Upper lobe of left lung (tissue), 6 donors: Measurements from ENCODE around the gene RGS16. TPM values are rescaled to one million over a fixed set of nuclear protein-coding genes. Genes with fewer than 3 reads are reported as not detected.
A peak's percentile ranks its signal among the peaks of the same experiment; 100 is the strongest.

Source experiments
- ATAC-seq, 2 donors: fragments of 200-7000 bp; cut with Tn5 transposase; one replicate each; pipeline ENCODE4 v1.9.1; 2022; ENCODE audit warnings: mild to moderate bottlenecking in 2 of 2, moderate library complexity in 2 of 2; ENCODE audit not compliant: low FRiP score in 2 of 2
- DNase-seq, 2 donors: peaks; one replicate each; pipeline ENCODE4 v3.0.0-alpha.2; 2019 to 2020
- H3K27ac ChIP-seq, 4 donors: fragments of 200-600 bp; sonication (generic); one replicate each; pipeline ENCODE4 v1.5.1; 2016 to 2019
- H3K27me3 ChIP-seq, 4 donors: fragments of 200-600 bp; sonication (generic); one replicate each; pipeline ENCODE4 v1.5.1; 2017 to 2019
- H3K36me3 ChIP-seq, 4 donors: fragments of 200-600 bp; sonication (generic); one replicate each; pipeline ENCODE4 v1.5.1; 2016 to 2019
- H3K4me1 ChIP-seq, 4 donors: fragments of 200-600 bp; sonication (generic); one replicate each; pipeline ENCODE4 v1.5.1; 2018 to 2019
- H3K4me3 ChIP-seq, 4 donors: fragments of 200-600 bp; sonication (generic); one replicate each; pipeline ENCODE4 v1.5.1; 2017 to 2019; ENCODE audit warnings: mild to moderate bottlenecking in 2 of 4, moderate library complexity in 1 of 4
- H3K9me3 ChIP-seq, 4 donors: fragments of 200-600 bp; sonication (generic); one replicate each; pipeline ENCODE4 v1.5.1; 2018 to 2019
- CTCF ChIP-seq, 6 experiments: fragments of 450-650 bp in 4 of 6; fragments of 200-600 bp in 2 of 6; sonication (generic) in 2 of 6; IDR thresholded peaks; one replicate each; pipeline ENCODE4 v1.5.1; 2016 to 2019; ENCODE audit warnings: antibody characterized with exemption in 6 of 6
- EP300 ChIP-seq, 4 donors: sonication (generic); formaldehyde crosslinking; IDR thresholded peaks; one replicate each; pipeline ENCODE4 v1.5.1; 2017; ENCODE audit warnings: antibody characterized with exemption in 4 of 4, control low read depth in 2 of 4
- POLR2A ChIP-seq, 4 donors: fragments of 450-650 bp; IDR thresholded peaks; one replicate each; pipeline ENCODE4 v1.5.1; 2016 to 2017; ENCODE audit warnings: antibody characterized with exemption in 4 of 4, mild to moderate bottlenecking in 2 of 4
- POLR2AphosphoS5 ChIP-seq, 2 donors: sonication (generic); formaldehyde crosslinking; IDR thresholded peaks; one replicate each; pipeline ENCODE4 v1.5.1; 2017; ENCODE audit warnings: antibody characterized with exemption in 2 of 2
- WGBS, 2 donors: methylation state at CpG; one replicate each; pipeline ENCODE4 v1.1.5; 2017 to 2018; 5-methylcytosine and 5-hydroxymethylcytosine counted together
- total RNA-seq, 6 donors: library from RNA; depleted of rRNA in 4 of 6; stranded (reverse); fragments of >200 nt in 4 of 6; gene quantifications; one replicate each; pipeline versions ENCODE4 v1.1.0 to v1.2.1, GENCODE V29; 2016 to 2021
- donor health status: DM: no; HTN: no; CAD: no; lungs with moderate emphysema.
- donor health status: DM: no; HTN: yes; CAD: no; lungs with severe emphysema.

The RGS16 gene
- total RNA-seq, 6 donors from 2014 or later, result 3.1 to 27.2 (median 16.2) TPM

- Histone ChIP-seq H3K27me3 (no peaks in the 10 kb centered on the region), H3K9me3 (no peaks in the 10 kb centered on the region), H3K36me3 (no peaks in the 10 kb centered on the region), H3K4me1 (no peaks in the 10 kb centered on the region), H3K4me3 (no peak overlapping the region), H3K27ac (no peak overlapping the region)
- no peak for DNase-seq
- ATAC-seq, result no peak
- 91 to 93% methylated on average over 7 of the region's 7 CpGs for WGBS, 2 donors
- TF ChIP-seq EP300 (IDR thresholded peaks at IDR 0.05) (no peak), CTCF (IDR thresholded peaks at IDR 0.05) (no peak), POLR2A (IDR thresholded peaks at IDR 0.05) (no peak), POLR2AphosphoS5 (IDR thresholded peaks at IDR 0.05) (no peak)
Observed at GRCh38 chr1:182649041-182649440, 44.9 kb upstream of the RGS16 start.

- ATAC-seq, result no peak
Observed at GRCh38 chr1:182646739-182647138, 42.5 kb upstream of the RGS16 start.

GRCh38 chr1:182644886-182645285 lies 40.7 kb upstream of the RGS16 start:
- no peak overlapping the region for H3K4me3 ChIP-seq
- H3K36me3 ChIP-seq, result no peaks in the 10 kb centered on the region
- ATAC-seq, result no peak
- H3K9me3 ChIP-seq, result no peaks in the 10 kb centered on the region
- DNase-seq, result peak in 1 of 2 donors; percentile 27
- TF ChIP-seq CTCF (IDR thresholded peaks at IDR 0.05) (no peak), POLR2A (IDR thresholded peaks at IDR 0.05) (no peak), EP300 (IDR thresholded peaks at IDR 0.05) (no peak), POLR2AphosphoS5 (IDR thresholded peaks at IDR 0.05) (no peak)
- no peaks in the 10 kb centered on the region for H3K27me3 ChIP-seq
- 59 to 62% methylated on average over 4 of the region's 4 CpGs for WGBS, 2 donors
- no peaks in the 10 kb centered on the region for H3K4me1 ChIP-seq
- no peak overlapping the region for H3K27ac ChIP-seq

More at GRCh38 chr1:182646739-182647138, 42.5 kb upstream of the RGS16 start:
- WGBS, 2 donors, result 19 to 42% methylated on average over 2 of the region's 2 CpGs
- no peaks in the 10 kb centered on the region for H3K9me3 ChIP-seq
- no peak for DNase-seq
- no peaks in the 10 kb centered on the region for H3K36me3 ChIP-seq
- H3K27ac ChIP-seq, result no peak overlapping the region
- no peaks in the 10 kb centered on the region for H3K27me3 ChIP-seq
- H3K4me3 ChIP-seq, result no peak overlapping the region
- TF ChIP-seq CTCF (IDR thresholded peaks at IDR 0.05) (no peak), EP300 (IDR thresholded peaks at IDR 0.05) (no peak), POLR2AphosphoS5 (IDR thresholded peaks at IDR 0.05) (no peak), POLR2A (IDR thresholded peaks at IDR 0.05) (no peak)
- no peaks in the 10 kb centered on the region for H3K4me1 ChIP-seq

- no peaks in the 10 kb centered on the region for H3K36me3 ChIP-seq
- TF ChIP-seq CTCF (IDR thresholded peaks at IDR 0.05) (no peak), POLR2A (IDR thresholded peaks at IDR 0.05) (no peak), EP300 (IDR thresholded peaks at IDR 0.05) (no peak), POLR2AphosphoS5 (IDR thresholded peaks at IDR 0.05) (no peak)
- no peak for ATAC-seq
- H3K9me3 ChIP-seq, result no peaks in the 10 kb centered on the region
- WGBS, 2 donors, result 86 to 88% methylated on average over 2 to 3 of the region's 3 CpGs
- no peaks in the 10 kb centered on the region for H3K4me1 ChIP-seq
- H3K4me3 ChIP-seq, result no peak overlapping the region
- H3K27ac ChIP-seq, result no peak overlapping the region
- no peak for DNase-seq
- H3K27me3 ChIP-seq, result no peaks in the 10 kb centered on the region
Observed at GRCh38 chr1:182643699-182644098, 39.5 kb upstream of the RGS16 start.

- no peak for ATAC-seq
- DNase-seq, result peak in 1 of 2 donors; percentile 27
- no peaks in the 10 kb centered on the region for H3K36me3 ChIP-seq
- H3K27me3 ChIP-seq, result no peaks in the 10 kb centered on the region
- WGBS, 2 donors, result 89 to 95% methylated on average over 8 of the region's 8 CpGs
- no peaks in the 10 kb centered on the region for H3K4me1 ChIP-seq
- H3K9me3 ChIP-seq, result no peaks in the 10 kb centered on the region
- no peak overlapping the region for H3K27ac ChIP-seq
- TF ChIP-seq POLR2AphosphoS5 (IDR thresholded peaks at IDR 0.05) (no peak), CTCF (IDR thresholded peaks at IDR 0.05) (no peak), POLR2A (IDR thresholded peaks at IDR 0.05) (no peak), EP300 (IDR thresholded peaks at IDR 0.05) (no peak)
- no peak overlapping the region for H3K4me3 ChIP-seq
Observed at GRCh38 chr1:182642461-182642860, 38.3 kb upstream of the RGS16 start.
